Tibial artery (tissue), 4 donors: ENCODE results near the gene NOSIP.

ENCODE experiments used
- DNase-seq, 2 donors: peaks; one replicate each; pipeline ENCODE4 v3.0.0-alpha.2; 2019
- H3K27ac ChIP-seq, 2 donors: fragments of 200-600 bp; sonication (generic) in 1 of 2; 1 replicate in 1 of 2; 2 replicates in 1 of 2; pipeline ENCODE4 v1.5.1; 2018 to 2019; ENCODE audit warnings: mild to moderate bottlenecking in 1 of 2
- H3K27me3 ChIP-seq, 2 donors: fragments of 200-600 bp; sonication (generic) in 1 of 2; one replicate each; pipeline versions ENCODE4 v1.5.1 to v1.6.0; 2016 to 2019
- H3K36me3 ChIP-seq, 3 donors: fragments of 200-600 bp; sonication (generic) in 2 of 3; one replicate each; pipeline ENCODE4 v1.5.1; 2016 to 2019; ENCODE audit warnings: mild to moderate bottlenecking in 2 of 3
- H3K4me1 ChIP-seq, 4 donors: fragments of 200-600 bp; sonication (generic) in 2 of 4; 1 replicate in 3 of 4; 2 replicates in 1 of 4; pipeline ENCODE4 v1.5.1; 2016 to 2019
- H3K4me3 ChIP-seq, 2 donors: fragments of 200-600 bp; sonication (generic) in 1 of 2; 1 replicate in 1 of 2; 2 replicates in 1 of 2; pipeline ENCODE4 v1.5.1; 2018 to 2019; ENCODE audit warnings: mild to moderate bottlenecking in 2 of 2
- H3K9me3 ChIP-seq, 3 donors: fragments of 200-600 bp; sonication (generic) in 1 of 3; one replicate each; pipeline ENCODE4 v1.5.1; 2016 to 2019
- intact Hi-C: fragments of 100-400 bp; cut with DNase I; formaldehyde crosslinking; loops from one replicate; pipeline ENCODE4 v1.15.0; 2023; ENCODE audit warnings: low total_unique reads
- TF ChIP-seq, protein P1 (sequence below), 2 experiments: fragments of 200-600 bp in 1 of 2; fragments of 450-650 bp in 1 of 2; IDR thresholded peaks; one replicate each; pipeline ENCODE4 v1.5.1; 2017 to 2019; ENCODE audit warnings: antibody characterized with exemption in 2 of 2, mild to moderate bottlenecking in 1 of 2, moderate library complexity in 1 of 2

NOSIP gene

DNA sequence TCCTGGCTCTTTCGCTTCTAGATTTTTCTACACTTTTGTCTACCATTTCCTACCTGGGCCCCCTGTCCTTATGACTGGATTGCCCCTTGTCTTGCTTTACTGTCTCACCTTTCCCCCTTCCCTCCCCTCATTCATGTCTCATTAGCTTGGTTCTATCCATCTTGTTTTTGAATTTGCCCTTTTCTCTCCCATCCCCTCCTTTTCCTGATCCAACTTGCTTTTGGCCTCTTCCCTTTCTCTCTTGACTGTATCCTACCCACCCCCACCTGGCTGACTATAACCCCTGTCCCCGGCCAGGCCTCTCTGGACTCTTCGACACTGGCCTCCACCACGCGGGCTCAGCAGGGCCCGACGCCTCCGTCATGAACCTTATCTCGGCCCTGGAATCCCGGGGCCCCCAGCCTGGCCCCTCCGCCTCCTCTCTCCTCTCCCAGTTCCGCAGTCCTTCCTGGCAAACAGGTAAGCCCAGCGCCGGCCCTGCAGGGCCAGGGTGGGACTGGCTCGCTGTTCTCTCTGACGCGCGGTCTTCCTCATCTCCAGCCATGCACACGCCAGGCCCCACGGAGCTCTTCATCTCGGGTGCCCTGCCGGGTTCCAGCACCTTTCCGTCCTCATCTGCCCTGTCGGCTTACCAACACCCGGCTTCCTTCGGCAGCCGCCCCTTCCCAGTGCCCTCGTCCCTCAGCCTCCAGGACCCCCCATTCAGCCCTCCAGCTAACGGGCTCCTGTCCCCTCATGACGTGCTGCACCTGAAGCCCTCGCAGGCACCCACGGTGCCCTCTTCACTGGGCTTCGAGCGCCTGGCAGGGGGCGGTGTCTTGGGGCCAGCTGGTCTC lies 14.0 kb upstream of the NOSIP start:
- intact Hi-C loops = no loop called here
- peak overlapping the region; percentile 86 to 92 for H3K27ac ChIP-seq
- no peaks in the 10 kb centered on the region for H3K9me3 ChIP-seq
- DNase-seq = no peak
- H3K4me1 ChIP-seq = peaks cover 0 to 37% (median 15%) of the 10 kb centered on the region in 4 donors
- TF ChIP-seq, protein P1, sequence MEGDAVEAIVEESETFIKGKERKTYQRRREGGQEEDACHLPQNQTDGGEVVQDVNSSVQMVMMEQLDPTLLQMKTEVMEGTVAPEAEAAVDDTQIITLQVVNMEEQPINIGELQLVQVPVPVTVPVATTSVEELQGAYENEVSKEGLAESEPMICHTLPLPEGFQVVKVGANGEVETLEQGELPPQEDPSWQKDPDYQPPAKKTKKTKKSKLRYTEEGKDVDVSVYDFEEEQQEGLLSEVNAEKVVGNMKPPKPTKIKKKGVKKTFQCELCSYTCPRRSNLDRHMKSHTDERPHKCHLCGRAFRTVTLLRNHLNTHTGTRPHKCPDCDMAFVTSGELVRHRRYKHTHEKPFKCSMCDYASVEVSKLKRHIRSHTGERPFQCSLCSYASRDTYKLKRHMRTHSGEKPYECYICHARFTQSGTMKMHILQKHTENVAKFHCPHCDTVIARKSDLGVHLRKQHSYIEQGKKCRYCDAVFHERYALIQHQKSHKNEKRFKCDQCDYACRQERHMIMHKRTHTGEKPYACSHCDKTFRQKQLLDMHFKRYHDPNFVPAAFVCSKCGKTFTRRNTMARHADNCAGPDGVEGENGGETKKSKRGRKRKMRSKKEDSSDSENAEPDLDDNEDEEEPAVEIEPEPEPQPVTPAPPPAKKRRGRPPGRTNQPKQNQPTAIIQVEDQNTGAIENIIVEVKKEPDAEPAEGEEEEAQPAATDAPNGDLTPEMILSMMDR (IDR thresholded peaks at IDR 0.05) = no peak
- peaks cover 27 to 53% (median 52%) of the 10 kb centered on the region in 3 donors for H3K36me3 ChIP-seq
- no peaks in the 10 kb centered on the region for H3K27me3 ChIP-seq
- no peak overlapping the region for H3K4me3 ChIP-seq

DNA sequence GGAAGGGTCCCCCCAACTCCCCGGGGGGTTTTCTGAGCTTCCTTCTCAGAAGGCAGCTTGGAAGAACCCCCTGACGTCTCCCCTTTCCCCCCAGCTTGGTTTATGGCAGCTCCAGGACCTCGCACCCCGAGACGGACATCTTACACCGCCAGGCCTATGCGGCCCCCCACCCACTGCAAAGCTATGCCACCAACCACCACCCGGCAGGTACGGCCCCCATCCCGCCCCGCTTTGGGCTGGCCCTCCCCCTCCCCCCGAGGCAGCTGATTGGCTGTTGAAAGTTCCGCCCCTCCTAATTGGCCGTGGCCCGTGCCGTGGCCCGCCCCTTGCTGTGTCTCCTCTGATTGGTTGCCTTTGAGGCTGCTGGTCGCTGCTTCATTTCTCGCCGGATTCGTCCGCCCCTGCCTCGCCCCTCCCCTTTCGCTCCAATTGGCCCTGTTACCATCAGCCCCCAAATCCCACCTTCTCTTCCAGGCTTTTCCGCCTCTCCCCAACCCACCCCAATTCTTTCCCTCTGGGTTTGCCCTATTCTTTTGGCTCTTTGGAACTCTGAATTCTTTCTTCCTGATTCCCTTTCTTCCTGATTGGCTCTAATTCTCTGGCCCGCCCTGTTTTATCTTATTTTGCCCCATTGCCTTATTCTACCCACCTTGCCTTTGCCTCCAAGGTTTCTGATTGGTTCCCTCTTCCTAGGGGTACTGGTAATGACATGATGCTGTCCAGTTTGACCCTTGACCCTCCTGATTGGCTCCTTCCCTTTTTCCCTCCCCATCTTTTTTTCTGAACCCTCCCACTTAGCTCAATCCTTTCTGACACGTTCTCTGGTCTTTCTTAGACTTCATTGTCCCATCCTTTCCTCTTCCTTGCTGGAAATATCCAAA lies 13.1 kb upstream of the NOSIP start:
- intact Hi-C loops = loop anchor here (2.0 kb wide), 1 partner anchor 43 kb away; no protein-coding TSS in a partner anchor
- Histone ChIP-seq H3K27ac (peak overlapping the region; percentile 86 to 92), H3K4me3 (peak overlapping the region; percentile 87 to 96), H3K27me3 (no peaks in the 10 kb centered on the region), H3K36me3 (peaks cover 25 to 44% (median 43%) of the 10 kb centered on the region in 3 donors), H3K9me3 (no peaks in the 10 kb centered on the region), H3K4me1 (peaks cover 0 to 37% (median 15%) of the 10 kb centered on the region in 4 donors)
- DNase-seq = peak; percentile 92 to 98
- TF ChIP-seq, protein P1 (IDR thresholded peaks at IDR 0.05) = no peak

DNA sequence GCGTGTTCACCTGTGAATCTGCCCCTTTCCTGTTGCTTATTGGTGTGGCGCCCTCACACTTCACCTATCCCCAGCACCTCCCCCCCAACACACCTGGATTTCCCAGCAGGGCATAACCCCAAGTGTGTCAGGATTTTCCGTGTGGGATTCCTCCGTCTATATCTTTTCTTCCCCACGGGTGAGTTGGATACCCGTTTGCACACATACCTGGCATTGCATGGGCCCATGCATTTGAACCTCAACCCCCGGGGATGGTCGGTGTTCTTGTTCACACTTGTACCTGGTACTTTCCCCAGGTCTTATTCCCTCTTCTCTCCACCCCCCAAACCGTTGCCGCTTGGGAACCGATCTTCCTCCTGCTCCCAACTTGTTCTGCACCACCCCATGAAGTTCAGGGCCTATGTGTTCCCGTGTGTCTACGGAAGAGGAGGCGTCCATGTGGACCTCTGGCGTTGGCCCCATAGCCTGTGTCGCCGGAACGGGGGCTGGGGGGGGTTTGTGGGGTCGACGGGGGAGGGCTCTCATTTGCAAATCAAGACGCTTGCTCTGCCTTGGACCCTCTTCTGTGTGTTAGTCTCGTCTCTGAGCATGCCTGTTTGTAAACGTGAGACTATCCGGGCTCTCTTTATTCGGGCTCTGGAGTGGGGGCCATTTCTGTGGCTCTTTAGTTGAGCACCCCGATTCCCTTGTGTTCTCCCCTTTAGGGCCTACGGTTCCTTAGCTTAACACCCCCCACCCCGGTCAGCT lies 12.3 kb upstream of the NOSIP start:
- Histone ChIP-seq H3K36me3 (peaks cover 19 to 38% (median 35%) of the 10 kb centered on the region in 3 donors), H3K4me1 (peaks cover 0 to 37% (median 15%) of the 10 kb centered on the region in 4 donors), H3K4me3 (peak overlapping the region; percentile 87 to 96), H3K27ac (peak overlapping the region; percentile 86 to 92), H3K27me3 (no peaks in the 10 kb centered on the region), H3K9me3 (no peaks in the 10 kb centered on the region)
- no peak for DNase-seq
- intact Hi-C loops = loop anchor here (2.0 kb wide), 1 partner anchor 44 kb away; no protein-coding TSS in a partner anchor
- TF ChIP-seq, protein P1 (IDR thresholded peaks at IDR 0.05) = no peak

DNA sequence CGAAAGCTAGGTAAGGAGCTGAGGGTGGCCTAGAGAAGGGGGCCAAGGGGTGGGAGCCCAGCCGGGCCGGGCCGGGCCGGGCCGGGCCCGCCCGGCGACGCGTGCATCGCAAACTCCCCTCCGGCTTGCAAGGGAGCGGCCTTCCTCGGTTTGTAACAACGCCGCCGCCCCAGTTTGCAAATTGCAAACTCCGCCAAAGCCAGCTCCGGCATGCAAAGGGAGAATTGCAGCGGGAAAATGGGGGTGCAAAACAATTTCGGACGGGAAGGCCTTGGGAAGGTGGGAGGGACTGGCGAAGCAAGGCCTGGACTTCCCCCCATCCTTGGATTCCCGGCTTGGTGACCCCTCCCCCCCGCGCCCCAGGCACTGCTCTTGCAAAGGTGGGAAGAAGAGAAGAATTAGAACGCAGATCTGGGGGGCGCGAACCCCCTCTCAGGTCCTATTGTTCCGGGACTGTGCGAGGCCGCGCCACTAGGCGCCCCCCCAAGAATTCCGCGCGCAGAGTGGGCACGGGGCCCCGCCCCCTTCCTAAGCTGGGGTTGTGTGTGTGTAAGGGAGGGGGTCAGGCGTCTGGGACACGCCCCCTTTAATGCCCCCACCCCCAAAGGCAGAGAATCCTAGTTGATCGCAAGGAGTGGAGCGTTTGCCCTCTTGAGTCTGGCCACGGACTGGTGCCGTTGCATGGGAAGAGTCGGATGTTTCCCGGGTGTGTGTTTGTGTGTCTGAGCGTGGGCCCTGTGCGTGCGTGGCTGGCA lies 11.6 kb upstream of the NOSIP start:
- H3K36me3 ChIP-seq = peaks cover 13 to 30% (median 28%) of the 10 kb centered on the region in 3 donors
- TF ChIP-seq, protein P1 (IDR thresholded peaks at IDR 0.05) = no peak
- H3K27ac ChIP-seq = peak overlapping the region; percentile 86 to 92
- H3K4me3 ChIP-seq = peak overlapping the region; percentile 87 to 96
- peak in 1 of 2 donors; percentile 75 for DNase-seq
- intact Hi-C loops = loop anchor here (2.0 kb wide), 2 partner anchors 45 to 85 kb away; partner anchors contain the start of gene PRMT1
- no peaks in the 10 kb centered on the region for H3K27me3 ChIP-seq
- peaks cover 0 to 37% (median 15%) of the 10 kb centered on the region in 4 donors for H3K4me1 ChIP-seq
- no peaks in the 10 kb centered on the region for H3K9me3 ChIP-seq
